Esophagus muscularis mucosa (tissue), 4 donors: ENCODE results near the gene MYO19.

Experiments
- CTCF ChIP-seq, 3 experiments: fragments of 200-600 bp in 2 of 3; fragments of 450-650 bp in 1 of 3; sonication (generic) in 2 of 3; IDR thresholded peaks; one replicate each; pipeline ENCODE4 v1.5.1; 2017 to 2019; ENCODE audit warnings: antibody characterized with exemption in 3 of 3, mild to moderate bottlenecking in 2 of 3, moderate library complexity in 1 of 3
- EP300 ChIP-seq: sonication (generic); formaldehyde crosslinking; IDR thresholded peaks from one replicate; pipeline ENCODE4 v1.6.1; 2017; ENCODE audit warnings: antibody characterized with exemption
- POLR2AphosphoS5 ChIP-seq, 2 donors: sonication (generic); formaldehyde crosslinking; IDR thresholded peaks; one replicate each; pipeline ENCODE4 v1.6.1; 2017; ENCODE audit warnings: antibody characterized with exemption in 2 of 2

DNA sequence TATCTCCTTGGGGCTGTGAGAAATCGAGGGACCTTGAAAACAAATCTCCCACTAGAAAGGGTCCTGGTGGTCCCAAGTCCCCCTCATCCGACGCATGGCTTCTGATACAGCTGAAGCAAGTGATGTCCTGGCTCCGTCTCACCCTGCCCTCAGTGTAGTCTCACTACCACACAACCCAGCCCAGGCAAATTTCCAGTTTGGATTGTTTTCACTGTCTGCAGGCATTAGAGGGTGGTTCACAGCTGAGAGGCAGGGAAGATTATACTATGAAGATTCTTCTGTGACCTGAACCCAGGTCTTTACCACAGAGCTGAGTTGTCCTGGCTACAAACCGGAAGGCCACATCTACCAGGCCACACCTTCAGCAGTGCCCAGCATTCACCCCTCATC, 30.5 kb downstream of the MYO19 start:
- no peak for TF ChIP-seq POLR2AphosphoS5 (IDR thresholded peaks at IDR 0.05)
- no peak for TF ChIP-seq CTCF (IDR thresholded peaks at IDR 0.05)
- no peak for TF ChIP-seq EP300
